Measurements from ENCODE around the gene APOL2.

DNA sequence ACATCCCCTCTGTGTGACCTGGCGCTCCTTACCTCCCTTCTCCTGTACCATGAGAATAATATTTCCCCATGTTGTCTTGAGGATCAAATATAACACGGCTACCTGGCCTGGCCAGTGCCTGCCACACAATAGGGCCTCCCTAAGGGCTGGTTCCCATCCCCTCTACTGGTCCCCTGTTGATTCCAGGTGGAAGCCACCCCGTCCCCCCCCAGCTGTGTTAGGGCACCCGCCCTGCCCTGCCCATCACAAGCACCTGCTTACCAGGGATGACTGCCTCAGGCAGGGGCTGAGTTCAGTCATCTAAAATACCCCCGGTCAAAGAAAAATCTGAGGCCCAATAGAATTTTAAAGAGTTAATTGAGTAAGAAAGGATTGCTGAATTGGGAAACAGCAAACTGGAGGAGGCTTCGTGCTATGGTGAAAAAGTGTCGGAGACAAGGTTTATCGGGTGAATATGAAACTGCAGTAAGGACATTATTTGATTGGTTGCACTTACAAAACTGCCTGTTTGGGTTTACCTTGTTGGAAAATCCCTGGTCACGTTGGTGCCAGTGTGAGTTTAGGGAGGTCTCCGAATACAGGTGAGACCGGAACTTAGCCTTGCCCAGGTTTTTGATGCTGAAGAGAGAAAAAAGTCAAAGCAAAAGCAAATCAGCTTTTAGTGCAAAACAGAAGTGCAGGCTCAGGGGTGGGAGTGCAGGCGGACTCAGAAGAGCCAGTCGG lies 18.8 kb upstream of the APOL2 start:
- TF ChIP-seq, protein P1, sequence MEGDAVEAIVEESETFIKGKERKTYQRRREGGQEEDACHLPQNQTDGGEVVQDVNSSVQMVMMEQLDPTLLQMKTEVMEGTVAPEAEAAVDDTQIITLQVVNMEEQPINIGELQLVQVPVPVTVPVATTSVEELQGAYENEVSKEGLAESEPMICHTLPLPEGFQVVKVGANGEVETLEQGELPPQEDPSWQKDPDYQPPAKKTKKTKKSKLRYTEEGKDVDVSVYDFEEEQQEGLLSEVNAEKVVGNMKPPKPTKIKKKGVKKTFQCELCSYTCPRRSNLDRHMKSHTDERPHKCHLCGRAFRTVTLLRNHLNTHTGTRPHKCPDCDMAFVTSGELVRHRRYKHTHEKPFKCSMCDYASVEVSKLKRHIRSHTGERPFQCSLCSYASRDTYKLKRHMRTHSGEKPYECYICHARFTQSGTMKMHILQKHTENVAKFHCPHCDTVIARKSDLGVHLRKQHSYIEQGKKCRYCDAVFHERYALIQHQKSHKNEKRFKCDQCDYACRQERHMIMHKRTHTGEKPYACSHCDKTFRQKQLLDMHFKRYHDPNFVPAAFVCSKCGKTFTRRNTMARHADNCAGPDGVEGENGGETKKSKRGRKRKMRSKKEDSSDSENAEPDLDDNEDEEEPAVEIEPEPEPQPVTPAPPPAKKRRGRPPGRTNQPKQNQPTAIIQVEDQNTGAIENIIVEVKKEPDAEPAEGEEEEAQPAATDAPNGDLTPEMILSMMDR (IDR thresholded peaks at IDR 0.05) = no peak
- TF ChIP-seq POLR2A (IDR thresholded peaks at IDR 0.05) (no peak), EP300 (IDR thresholded peaks at IDR 0.05; ENCODE audit: low read depth) (no peak), POLR2AphosphoS5 (IDR thresholded peaks at IDR 0.05) (no peak)

All from transverse colon (tissue), 4 donors.